Heart right ventricle (tissue), 16 donors: ENCODE results near the gene AFDN. TPM values are rescaled to one million over a fixed set of nuclear protein-coding genes. Genes with fewer than 3 reads are reported as not detected.

ENCODE experiments used
- ATAC-seq, 8 donors: fragments of 200-7000 bp; cut with Tn5 transposase; one replicate each; pipeline ENCODE4 v1.9.1; 2020; ENCODE audit warnings: mild to moderate bottlenecking in 8 of 8, moderate library complexity in 8 of 8, moderate number of reproducible peaks in 1 of 8
- DNase-seq, 2 donors: peaks; one replicate each; pipeline ENCODE4 v3.0.0-alpha.2; 2020
- H3K27ac ChIP-seq, 10 donors: fragments of 200-600 bp; sonication (generic) in 2 of 10; one replicate each; pipeline versions ENCODE4 v1.5.0 to v1.8.0; 2020 to 2022; ENCODE audit warnings: mild to moderate bottlenecking in 3 of 10
- H3K27me3 ChIP-seq, 7 donors: fragments of 200-600 bp; one replicate each; pipeline ENCODE4 v1.8.0; 2021 to 2022; ENCODE audit warnings: mild to moderate bottlenecking in 2 of 7
- H3K36me3 ChIP-seq, 9 donors: fragments of 200-600 bp; sonication (generic) in 1 of 9; one replicate each; pipeline versions ENCODE4 v1.5.0 to v1.8.0; 2020 to 2022; ENCODE audit warnings: mild to moderate bottlenecking in 2 of 9
- H3K4me1 ChIP-seq, 9 donors: fragments of 200-600 bp; sonication (generic) in 1 of 9; one replicate each; pipeline versions ENCODE4 v1.5.0 to v1.8.0; 2020 to 2022; ENCODE audit warnings: mild to moderate bottlenecking in 4 of 9
- H3K4me3 ChIP-seq, 10 donors: fragments of 200-600 bp; sonication (generic) in 2 of 10; one replicate each; pipeline versions ENCODE4 v1.5.0 to v1.8.0; 2020 to 2022; ENCODE audit warnings: mild to moderate bottlenecking in 7 of 10, moderate library complexity in 2 of 10
- H3K9me3 ChIP-seq, 11 donors: fragments of 200-600 bp in 10 of 11; sonication (generic) in 2 of 11; one replicate each; pipeline versions ENCODE4 v1.5.0 to v1.8.0; 2013 to 2022; ENCODE audit warnings: mild to moderate bottlenecking in 2 of 11, control low read depth in 1 of 11, moderate library complexity in 1 of 11
- CTCF ChIP-seq, 9 donors: fragments of 200-600 bp; sonication (generic) in 2 of 9; IDR thresholded peaks; one replicate each; pipeline versions ENCODE4 v1.5.0 to v1.8.0; 2021 to 2022; ENCODE audit warnings: antibody characterized with exemption in 9 of 9, mild to moderate bottlenecking in 5 of 9, moderate library complexity in 1 of 9
- WGBS, 2 donors: extraction: QIAGEN DNeasy Blood & Tissue Kit; methylation state at CpG; one replicate each; pipeline ENCODE4 v1.1.7; 2013; ENCODE audit warnings: inconsistent platforms in 1 of 2; 5-methylcytosine and 5-hydroxymethylcytosine counted together
- intact Hi-C, 10 donors: fragments of 100-400 bp; cut with DNase I; formaldehyde crosslinking; loops; one replicate each; pipeline versions ENCODE4 v1.11.1 to v1.14.2; 2022
- polyA plus RNA-seq, 2 donors: library from polyadenylated mRNA; stranded (reverse); fragments of 200-250 nt; gene quantifications; one replicate each; pipeline ENCODE4 v1.2.3, GENCODE V29; 2013
- total RNA-seq, 10 donors: library from RNA; stranded (reverse); fragmentation: NEBNext Ultra II Directional in 3 of 10; extraction: Animal tissue kit (Norgen Biotek cat#: 25700) in 3 of 10; gene quantifications; one replicate each; pipeline versions ENCODE4 v1.2.1 to v1.2.4, GENCODE V29; 2021 to 2023
- donor health status: Arrhythmogenic right ventricular cardiomyopathy.
- donor health status: ischemic (EF 13 %, LVEDD 7.1; RV severe dilation, severe dysfunction).
- donor health status: healthy with polysubstance abuse.
- donor health status: DM: no; HTN: yes; CAD: no.
- donor health status: DM: no; HTN: no; CAD: no.
- donor health status: ischemic (EF 25% LVEDD 6.9; RV normal size, moderate dysfunction).
- donor health status: ischemic (EF 25% LVEDD 5.7; RV mildly dilated, moderate dysfunction).
- donor health status: healthy.
- donor health status: DM: yes; HTN: yes; CAD: no.
- donor health status: Ischemic cardiomyopathy.
- donor health status: ischemic (EF 35%, LVEDD 5.7; RV mildly dilated, moderate dysfunction).
- donor health status: nonischemic (EF 11% LVEDD 7.7; RV severe dilation, severe dysfunction).
- donor health status: DM: yes; HTN: yes; CAD: no.
- donor health status: PGD.
- donor health status: ischemic (EF 29% LVEDD 5.4; RV normal size, mild dysfunction).
- donor health status: nonischemic (EF 23%, LVEDD 6.1; RV moderate dilation, normal function).

Gene AFDN
- total and polyA plus RNA-seq, 12 donors = 17.4 to 79.9 (median 58.0) TPM

- Histone ChIP-seq H3K36me3 (no peaks in the 10 kb centered on the region), H3K9me3 (no peaks in the 10 kb centered on the region), H3K27ac (no peak overlapping the region), H3K27me3 (peaks cover 0 to 3% (median 0%) of the 10 kb centered on the region in 7 donors), H3K4me3 (no peak overlapping the region), H3K4me1 (no peaks in the 10 kb centered on the region)
- intact Hi-C loops = no loop called here
- ATAC-seq (no peak), DNase-seq (no peak)
- no peak for TF ChIP-seq CTCF (IDR thresholded peaks at IDR 0.05)
- 89 to 90% methylated on average over 4 of the region's 4 CpGs for WGBS, 2 donors
Observed at GRCh38 chr6:167817016-167817415, 9.7 kb upstream of the AFDN start.

GRCh38 chr6:167817729-167818128 is 9.0 kb upstream of the AFDN start:
- intact Hi-C loops = no loop called here
- Histone ChIP-seq H3K4me3 (no peak overlapping the region), H3K27ac (no peak overlapping the region), H3K4me1 (no peaks in the 10 kb centered on the region), H3K27me3 (peaks cover 0 to 3% (median 0%) of the 10 kb centered on the region in 7 donors), H3K36me3 (no peaks in the 10 kb centered on the region), H3K9me3 (no peaks in the 10 kb centered on the region)
- TF ChIP-seq CTCF (IDR thresholded peaks at IDR 0.05) = no peak
- DNase-seq (no peak), ATAC-seq (no peak)
- WGBS, 2 donors = 79 to 87% methylated on average over 1 of the region's 1 CpG

- WGBS, 2 donors = 50 to 56% methylated on average over 11 of the region's 11 CpGs
- ATAC-seq = no peak
- TF ChIP-seq CTCF (IDR thresholded peaks at IDR 0.05) = no peak
Observed at GRCh38 chr6:167819576-167819975, 7.1 kb upstream of the AFDN start.

GRCh38 chr6:167820681-167821080 is 6.0 kb upstream of the AFDN start:
- WGBS, 2 donors = 95 to 97% methylated on average over 7 of the region's 7 CpGs
- intact Hi-C loops = loop anchor here in 1 of 10 donors (10.0 kb wide), 1 partner anchor 336 kb away; no protein-coding TSS in a partner anchor
- TF ChIP-seq CTCF (IDR thresholded peaks at IDR 0.05) = no peak

More at GRCh38 chr6:167819576-167819975, 7.1 kb upstream of the AFDN start:
- Histone ChIP-seq H3K36me3 (no peaks in the 10 kb centered on the region), H3K27me3 (no peaks in the 10 kb centered on the region), H3K4me3 (no peak overlapping the region), H3K9me3 (no peaks in the 10 kb centered on the region), H3K4me1 (no peaks in the 10 kb centered on the region), H3K27ac (no peak overlapping the region)
- intact Hi-C loops = no loop called here
- peak in 1 of 2 donors; percentile 18 for DNase-seq

More at GRCh38 chr6:167820681-167821080, 6.0 kb upstream of the AFDN start:
- no peaks in the 10 kb centered on the region for H3K9me3 ChIP-seq
- no peaks in the 10 kb centered on the region for H3K36me3 ChIP-seq
- DNase-seq (no peak), ATAC-seq (no peak)
- H3K27me3 ChIP-seq = peaks cover 0 to 8% (median 0%) of the 10 kb centered on the region in 7 donors
- peaks cover 0 to 9% (median 5%) of the 10 kb centered on the region in 9 donors for H3K4me1 ChIP-seq
- H3K4me3 ChIP-seq = no peak overlapping the region
- no peak overlapping the region for H3K27ac ChIP-seq
